ENCODE data around the gene KLHL1.

The KLHL1 gene

GRCh38 chr13:70104481-70104880 is 3.8 kb downstream of the KLHL1 start:
- TF ChIP-seq EGR1 (IDR thresholded peaks at IDR 0.05), result no peak

GRCh38 chr13:70098669-70099068 is 9.6 kb downstream of the KLHL1 start:
- TF ChIP-seq RAD21 (IDR thresholded peaks at IDR 0.05; ENCODE audit: low read depth) (peak; percentile 57), TAF1 (IDR thresholded peaks at IDR 0.05; ENCODE audit: low read depth) (no peak), ZBTB7A (IDR thresholded peaks at IDR 0.05; ENCODE audit: low read depth) (no peak), EP300 (IDR thresholded peaks at IDR 0.05; ENCODE audit: borderline replicate concordance) (no peak)
- TF ChIP-seq, protein P1, sequence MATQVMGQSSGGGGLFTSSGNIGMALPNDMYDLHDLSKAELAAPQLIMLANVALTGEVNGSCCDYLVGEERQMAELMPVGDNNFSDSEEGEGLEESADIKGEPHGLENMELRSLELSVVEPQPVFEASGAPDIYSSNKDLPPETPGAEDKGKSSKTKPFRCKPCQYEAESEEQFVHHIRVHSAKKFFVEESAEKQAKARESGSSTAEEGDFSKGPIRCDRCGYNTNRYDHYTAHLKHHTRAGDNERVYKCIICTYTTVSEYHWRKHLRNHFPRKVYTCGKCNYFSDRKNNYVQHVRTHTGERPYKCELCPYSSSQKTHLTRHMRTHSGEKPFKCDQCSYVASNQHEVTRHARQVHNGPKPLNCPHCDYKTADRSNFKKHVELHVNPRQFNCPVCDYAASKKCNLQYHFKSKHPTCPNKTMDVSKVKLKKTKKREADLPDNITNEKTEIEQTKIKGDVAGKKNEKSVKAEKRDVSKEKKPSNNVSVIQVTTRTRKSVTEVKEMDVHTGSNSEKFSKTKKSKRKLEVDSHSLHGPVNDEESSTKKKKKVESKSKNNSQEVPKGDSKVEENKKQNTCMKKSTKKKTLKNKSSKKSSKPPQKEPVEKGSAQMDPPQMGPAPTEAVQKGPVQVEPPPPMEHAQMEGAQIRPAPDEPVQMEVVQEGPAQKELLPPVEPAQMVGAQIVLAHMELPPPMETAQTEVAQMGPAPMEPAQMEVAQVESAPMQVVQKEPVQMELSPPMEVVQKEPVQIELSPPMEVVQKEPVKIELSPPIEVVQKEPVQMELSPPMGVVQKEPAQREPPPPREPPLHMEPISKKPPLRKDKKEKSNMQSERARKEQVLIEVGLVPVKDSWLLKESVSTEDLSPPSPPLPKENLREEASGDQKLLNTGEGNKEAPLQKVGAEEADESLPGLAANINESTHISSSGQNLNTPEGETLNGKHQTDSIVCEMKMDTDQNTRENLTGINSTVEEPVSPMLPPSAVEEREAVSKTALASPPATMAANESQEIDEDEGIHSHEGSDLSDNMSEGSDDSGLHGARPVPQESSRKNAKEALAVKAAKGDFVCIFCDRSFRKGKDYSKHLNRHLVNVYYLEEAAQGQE (IDR thresholded peaks at IDR 0.05; ENCODE audit: low read depth), result no peak
- TF ChIP-seq, protein P2, sequence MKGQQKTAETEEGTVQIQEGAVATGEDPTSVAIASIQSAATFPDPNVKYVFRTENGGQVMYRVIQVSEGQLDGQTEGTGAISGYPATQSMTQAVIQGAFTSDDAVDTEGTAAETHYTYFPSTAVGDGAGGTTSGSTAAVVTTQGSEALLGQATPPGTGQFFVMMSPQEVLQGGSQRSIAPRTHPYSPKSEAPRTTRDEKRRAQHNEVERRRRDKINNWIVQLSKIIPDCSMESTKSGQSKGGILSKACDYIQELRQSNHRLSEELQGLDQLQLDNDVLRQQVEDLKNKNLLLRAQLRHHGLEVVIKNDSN (IDR thresholded peaks at IDR 0.05), result no peak

DNA sequence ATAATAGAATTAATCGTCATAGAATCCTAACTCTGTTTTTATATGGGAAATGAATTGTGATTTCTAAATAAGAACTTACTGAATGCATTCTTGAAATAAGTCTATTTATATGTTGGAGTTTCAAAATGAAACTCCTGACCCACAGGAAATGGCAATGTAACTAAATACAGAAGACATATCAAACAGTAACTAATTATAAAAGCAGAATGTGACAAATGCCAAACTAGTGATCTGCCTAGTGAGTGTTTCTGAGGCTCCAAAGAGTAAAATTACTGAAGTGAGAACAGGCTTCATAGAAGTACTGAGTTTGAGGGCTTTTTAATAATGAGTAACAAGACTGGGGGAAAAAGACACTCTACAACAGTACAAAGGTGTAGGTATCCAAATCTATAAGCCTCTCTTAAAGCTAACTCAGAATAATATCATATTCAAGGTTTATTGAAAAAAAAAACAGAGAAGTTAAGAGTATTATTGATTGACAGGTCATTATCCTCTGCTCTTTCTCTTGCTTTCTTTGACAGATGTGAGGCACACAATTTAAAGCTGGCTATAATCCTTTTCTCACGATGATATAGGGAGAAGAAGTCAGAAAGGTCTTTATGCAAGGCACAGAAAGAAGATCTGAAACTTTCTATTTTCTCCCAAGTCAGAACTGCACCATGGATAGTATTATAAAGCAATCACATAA is 18.1 kb downstream of the KLHL1 start:
- TF ChIP-seq YY1 (IDR thresholded peaks at IDR 0.05; ENCODE audit: low read depth) (no peak), RAD21 (IDR thresholded peaks at IDR 0.05; ENCODE audit: low read depth) (no peak), FOXM1 (IDR thresholded peaks at IDR 0.05; ENCODE audit: borderline replicate concordance, low read depth) (no peak), ZBTB7A (IDR thresholded peaks at IDR 0.05; ENCODE audit: low read depth) (no peak), TEAD4 (IDR thresholded peaks at IDR 0.05) (no peak), CREB1 (IDR thresholded peaks at IDR 0.05; ENCODE audit: low read depth) (no peak), EGR1 (IDR thresholded peaks at IDR 0.05) (no peak), TAF1 (IDR thresholded peaks at IDR 0.05; ENCODE audit: low read depth) (no peak), TCF12 (IDR thresholded peaks at IDR 0.05; ENCODE audit: low read depth) (no peak), CEBPB (IDR thresholded peaks at IDR 0.05) (no peak)
- TF ChIP-seq, protein P2 (IDR thresholded peaks at IDR 0.05), result no peak
- TF ChIP-seq, protein P1 (IDR thresholded peaks at IDR 0.05; ENCODE audit: low read depth), result no peak

DNA sequence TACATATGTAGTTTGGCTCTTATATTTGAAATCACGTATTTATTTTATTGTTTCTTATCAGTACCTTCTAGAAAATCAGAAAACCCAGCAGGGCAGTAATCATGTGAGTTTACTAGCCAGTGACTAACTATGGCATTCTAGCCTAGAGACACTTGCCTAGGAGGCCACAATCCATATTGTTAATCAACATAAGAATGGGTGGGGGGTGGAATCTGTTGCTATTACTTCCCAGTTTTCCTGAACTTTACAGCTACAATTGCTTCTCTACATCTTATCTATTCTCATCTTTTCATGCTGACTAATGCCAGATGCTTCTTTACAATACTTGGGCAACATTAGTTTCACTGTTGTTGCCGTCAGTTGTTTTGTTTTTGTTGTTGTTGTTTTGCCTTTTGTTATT is 19.3 kb downstream of the KLHL1 start:
- TF ChIP-seq NFIC (IDR thresholded peaks at IDR 0.05) (no peak), ZBTB7A (IDR thresholded peaks at IDR 0.05; ENCODE audit: low read depth) (no peak), TAF1 (IDR thresholded peaks at IDR 0.05; ENCODE audit: low read depth) (no peak), CEBPB (IDR thresholded peaks at IDR 0.05) (no peak)

GRCh38 chr13:70087247-70087646 is 21.0 kb downstream of the KLHL1 start:
- TF ChIP-seq TAF1 (IDR thresholded peaks at IDR 0.05; ENCODE audit: low read depth), result no peak
- no peak for TF ChIP-seq CREB1 (IDR thresholded peaks at IDR 0.05; ENCODE audit: low read depth)
- no peak for TF ChIP-seq EP300 (IDR thresholded peaks at IDR 0.05; ENCODE audit: borderline replicate concordance)
- TF ChIP-seq NFIC (IDR thresholded peaks at IDR 0.05), result no peak
- no peak for TF ChIP-seq FOXM1 (IDR thresholded peaks at IDR 0.05; ENCODE audit: borderline replicate concordance, low read depth)
- no peak for TF ChIP-seq YY1 (IDR thresholded peaks at IDR 0.05; ENCODE audit: low read depth)
- no peak for TF ChIP-seq EGR1 (IDR thresholded peaks at IDR 0.05)
- TF ChIP-seq, protein P2 (IDR thresholded peaks at IDR 0.05), result no peak
- TF ChIP-seq TEAD4 (IDR thresholded peaks at IDR 0.05), result no peak
- no peak for TF ChIP-seq ZBTB7A (IDR thresholded peaks at IDR 0.05; ENCODE audit: low read depth)
- TF ChIP-seq, protein P1 (IDR thresholded peaks at IDR 0.05; ENCODE audit: low read depth), result no peak
- no peak for TF ChIP-seq CEBPB (IDR thresholded peaks at IDR 0.05)
- no peak for TF ChIP-seq TCF12 (IDR thresholded peaks at IDR 0.05; ENCODE audit: low read depth)
- TF ChIP-seq RAD21 (IDR thresholded peaks at IDR 0.05; ENCODE audit: low read depth), result no peak
- TF ChIP-seq, protein P3, sequence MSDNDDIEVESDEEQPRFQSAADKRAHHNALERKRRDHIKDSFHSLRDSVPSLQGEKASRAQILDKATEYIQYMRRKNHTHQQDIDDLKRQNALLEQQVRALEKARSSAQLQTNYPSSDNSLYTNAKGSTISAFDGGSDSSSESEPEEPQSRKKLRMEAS (IDR thresholded peaks at IDR 0.05), result no peak

All from Ishikawa (cell line).